ENCODE data around the gene NT5M. TPM values are rescaled to one million over a fixed set of nuclear protein-coding genes. Genes with fewer than 3 reads are reported as not detected.
A peak's percentile ranks its signal among the peaks of the same experiment; 100 is the strongest.
"Not testable (repeated sequence)": the region's sequence is repeated elsewhere in the genome, so short reads cannot be mapped to it uniquely, and the experiment has no call there.

Gene NT5M
- total RNA-seq, 4 donors from 2014 or later, result 1.1 to 6.0 (median 2.8) TPM

DNA sequence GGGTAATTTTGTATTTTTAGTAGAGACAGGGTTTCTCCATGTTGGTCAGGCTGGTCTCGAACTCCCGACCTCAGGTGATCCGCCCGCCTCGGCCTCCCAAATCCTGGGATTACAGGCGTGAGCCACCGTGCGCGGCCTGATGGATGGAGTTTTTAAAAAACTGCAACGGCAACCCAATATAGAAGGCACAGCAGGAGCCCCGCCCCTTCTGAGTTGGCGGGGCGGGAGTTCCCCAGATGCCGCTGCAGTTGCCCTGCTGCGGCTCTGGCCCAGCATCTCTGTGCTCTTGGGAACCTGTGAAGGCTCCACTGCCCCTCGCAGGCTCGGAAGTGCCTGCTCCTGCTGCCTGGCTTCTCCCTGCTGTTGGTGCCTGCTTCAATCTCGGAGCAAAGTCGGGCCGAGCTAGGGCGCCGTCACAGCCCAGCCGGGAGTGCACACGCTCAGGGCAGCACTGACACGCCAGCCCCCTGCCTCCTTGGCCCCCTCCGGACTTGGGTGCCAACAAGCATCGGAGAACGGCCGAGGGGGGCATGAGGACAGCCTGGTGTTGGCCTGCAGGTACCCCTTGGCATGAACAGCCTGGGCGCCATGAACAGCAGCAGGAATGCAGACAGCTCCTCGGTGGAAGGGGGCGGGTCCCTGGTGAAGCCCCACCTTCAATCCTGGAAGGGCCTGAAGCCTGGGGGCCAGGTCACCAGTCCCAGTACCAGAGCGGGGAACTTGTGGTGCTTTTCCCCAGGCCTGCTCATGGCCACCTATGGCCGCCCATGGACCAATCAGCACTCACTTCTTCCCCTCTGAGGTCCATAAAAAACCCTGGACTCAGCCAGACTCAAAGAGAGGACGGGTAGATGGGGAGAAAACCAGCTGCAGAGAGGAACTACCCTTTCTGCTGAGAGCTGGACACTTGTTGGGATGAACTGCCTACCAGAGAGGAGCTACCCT lies 2.3 kb upstream of the NT5M start:
- H3K27ac ChIP-seq, result no peak overlapping the region
- no peaks in the 10 kb centered on the region for H3K27me3 ChIP-seq
- H3K4me1 ChIP-seq, result peaks cover 0 to 14% of the 10 kb centered on the region in 2 donors
- H3K36me3 ChIP-seq, result no peaks in the 10 kb centered on the region
- DNase-seq, result peak; percentile 53 to 54
- TF ChIP-seq, protein P1, sequence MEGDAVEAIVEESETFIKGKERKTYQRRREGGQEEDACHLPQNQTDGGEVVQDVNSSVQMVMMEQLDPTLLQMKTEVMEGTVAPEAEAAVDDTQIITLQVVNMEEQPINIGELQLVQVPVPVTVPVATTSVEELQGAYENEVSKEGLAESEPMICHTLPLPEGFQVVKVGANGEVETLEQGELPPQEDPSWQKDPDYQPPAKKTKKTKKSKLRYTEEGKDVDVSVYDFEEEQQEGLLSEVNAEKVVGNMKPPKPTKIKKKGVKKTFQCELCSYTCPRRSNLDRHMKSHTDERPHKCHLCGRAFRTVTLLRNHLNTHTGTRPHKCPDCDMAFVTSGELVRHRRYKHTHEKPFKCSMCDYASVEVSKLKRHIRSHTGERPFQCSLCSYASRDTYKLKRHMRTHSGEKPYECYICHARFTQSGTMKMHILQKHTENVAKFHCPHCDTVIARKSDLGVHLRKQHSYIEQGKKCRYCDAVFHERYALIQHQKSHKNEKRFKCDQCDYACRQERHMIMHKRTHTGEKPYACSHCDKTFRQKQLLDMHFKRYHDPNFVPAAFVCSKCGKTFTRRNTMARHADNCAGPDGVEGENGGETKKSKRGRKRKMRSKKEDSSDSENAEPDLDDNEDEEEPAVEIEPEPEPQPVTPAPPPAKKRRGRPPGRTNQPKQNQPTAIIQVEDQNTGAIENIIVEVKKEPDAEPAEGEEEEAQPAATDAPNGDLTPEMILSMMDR (IDR thresholded peaks at IDR 0.05), result no peak
- no peak for TF ChIP-seq POLR2A (IDR thresholded peaks at IDR 0.05)
- no peaks in the 10 kb centered on the region for H3K9me3 ChIP-seq
- H3K4me3 ChIP-seq (replicated peaks in 1 of 3), result peak overlapping the region in 1 of 3 donors; percentile 27
- intact Hi-C loops (cut with DNase I), result no loop called here
- 9 to 24% methylated on average over 14 to 18 of the region's 35 CpGs for WGBS, 2 donors

DNA sequence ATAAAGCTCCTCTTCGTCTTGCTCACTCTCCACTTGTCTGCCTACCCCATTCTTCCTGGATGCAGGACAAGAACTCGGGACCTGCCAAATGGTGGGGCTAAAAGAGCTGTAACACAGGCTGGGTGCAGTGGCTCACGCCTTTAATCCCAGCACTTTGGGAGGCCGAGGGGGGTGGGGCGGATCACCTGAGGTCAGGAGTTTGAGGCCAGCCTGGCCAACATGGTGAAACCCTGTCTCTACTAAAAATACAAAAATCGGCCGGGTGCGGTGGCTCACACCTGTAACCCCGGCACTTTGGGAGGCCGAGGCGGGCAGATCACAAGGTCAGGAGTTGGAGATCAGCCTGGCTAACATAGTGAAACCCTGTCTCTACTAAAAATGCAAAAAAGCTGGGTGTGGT lies 1.5 kb upstream of the NT5M start:
- intact Hi-C loops (cut with DNase I); DNase-seq; H3K9me3 ChIP-seq; H3K36me3 ChIP-seq; H3K4me3 ChIP-seq (replicated peaks in 1 of 3); H3K27ac ChIP-seq; H3K27me3 ChIP-seq: not testable (repeated sequence)
- 93 to 96% methylated on average over 11 of the region's 11 CpGs for WGBS, 2 donors
- peaks cover 0 to 14% of the 10 kb centered on the region in 2 donors for H3K4me1 ChIP-seq

DNA sequence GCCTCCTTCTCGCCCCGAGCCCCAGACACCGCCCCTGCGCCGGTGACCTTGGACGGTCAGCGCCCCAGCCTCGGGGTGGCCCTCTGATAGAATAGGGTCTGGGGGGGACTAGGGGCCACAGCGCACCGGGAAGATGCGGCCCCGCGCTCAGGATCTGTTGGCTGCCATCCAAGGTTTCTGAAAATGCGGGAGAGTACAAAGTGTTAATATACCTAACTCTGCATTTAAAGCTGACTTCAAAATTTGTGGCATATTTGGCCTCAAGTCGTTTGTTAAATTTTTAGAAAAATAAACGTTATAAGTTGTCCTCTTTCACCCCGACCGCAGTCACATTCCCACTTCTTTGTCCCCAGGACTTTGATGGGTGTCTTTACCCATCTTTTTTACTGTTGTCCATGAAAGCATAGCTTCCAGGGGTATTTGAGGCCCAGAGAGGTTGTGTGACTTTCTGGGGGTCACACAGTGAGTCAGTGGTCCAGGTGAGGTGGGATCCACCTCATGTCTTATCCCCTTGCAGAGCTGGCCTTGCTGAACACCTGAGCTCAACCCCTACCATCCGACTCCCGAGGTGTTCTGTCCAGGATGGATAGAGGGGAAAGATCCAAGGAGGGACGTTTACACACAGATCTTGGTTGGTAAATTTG lies 796 bp downstream of the NT5M start:
- H3K27ac ChIP-seq, result no peak overlapping the region
- H3K27me3 ChIP-seq, result no peaks in the 10 kb centered on the region
- intact Hi-C loops (cut with DNase I), result no loop called here
- no peak for DNase-seq
- peak overlapping the region in 2 of 3 donors; percentile 17 to 39 for H3K4me3 ChIP-seq (replicated peaks in 1 of 3)
- no peaks in the 10 kb centered on the region for H3K9me3 ChIP-seq
- 33 to 34% methylated on average over 12 to 13 of the region's 21 CpGs for WGBS, 2 donors
- TF ChIP-seq, protein P1 (IDR thresholded peaks at IDR 0.05), result no peak
- no peak for TF ChIP-seq POLR2A (IDR thresholded peaks at IDR 0.05)
- peaks cover 0 to 14% of the 10 kb centered on the region in 2 donors for H3K4me1 ChIP-seq
- no peaks in the 10 kb centered on the region for H3K36me3 ChIP-seq

DNA sequence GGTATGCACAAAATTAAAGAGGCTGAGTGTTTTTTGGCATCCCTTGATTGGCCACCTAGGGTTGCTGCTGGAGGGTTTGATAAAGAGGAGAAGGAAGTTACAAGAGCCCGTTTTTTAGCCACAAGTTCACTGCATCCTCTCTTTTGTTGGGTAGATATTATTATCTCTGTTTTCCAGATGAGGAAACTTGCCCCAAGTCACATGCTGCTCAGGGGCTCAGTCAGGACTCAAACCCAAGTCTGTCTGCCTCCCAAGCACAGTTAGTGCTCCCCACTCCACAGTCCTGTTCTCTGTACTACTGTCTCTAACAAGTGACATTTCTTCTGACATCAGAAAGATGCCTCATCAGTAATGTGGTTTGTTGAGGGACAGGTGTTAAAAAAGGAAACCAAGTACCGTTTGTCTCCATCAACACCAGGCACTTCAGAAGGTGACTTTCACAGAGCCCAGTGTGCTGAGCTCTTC lies 1.4 kb downstream of the NT5M start:
- no peak for TF ChIP-seq POLR2A (IDR thresholded peaks at IDR 0.05)
- TF ChIP-seq, protein P1 (IDR thresholded peaks at IDR 0.05), result no peak
- no peak for DNase-seq
- Histone ChIP-seq H3K9me3 (no peaks in the 10 kb centered on the region), H3K27ac (no peak overlapping the region), H3K4me1 (peaks cover 0 to 14% of the 10 kb centered on the region in 2 donors), H3K4me3 (replicated peaks in 1 of 3) (no peak overlapping the region), H3K27me3 (no peaks in the 10 kb centered on the region), H3K36me3 (no peaks in the 10 kb centered on the region)
- intact Hi-C loops (cut with DNase I), result no loop called here
- WGBS, 2 donors, result 69 to 75% methylated on average over 2 of the region's 2 CpGs

DNA sequence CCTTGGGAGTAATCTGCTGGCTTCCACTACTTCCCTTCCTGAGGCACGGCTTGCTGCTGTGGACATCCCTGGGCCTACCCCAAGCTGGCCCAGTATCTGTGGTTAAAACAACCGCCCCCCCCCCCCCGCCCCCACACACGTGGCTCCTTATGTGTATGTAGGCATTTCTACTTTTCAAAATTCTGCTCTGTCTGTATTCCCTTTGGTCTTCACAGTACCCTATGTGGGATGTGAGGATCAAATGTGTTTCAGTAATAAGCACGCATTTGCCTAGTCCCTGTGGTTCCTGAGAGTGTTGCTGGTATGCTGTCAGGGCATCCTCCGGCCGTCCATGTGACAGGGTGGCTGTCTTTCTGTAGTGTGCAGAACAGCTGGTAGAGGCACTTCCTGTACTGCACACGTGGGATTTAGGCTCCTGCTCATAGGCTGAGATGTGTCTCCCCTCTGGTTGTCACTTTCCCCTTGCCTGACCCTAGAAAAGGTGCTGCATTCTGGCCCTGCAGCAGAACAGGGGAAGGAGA lies 2.2 kb downstream of the NT5M start:
- intact Hi-C loops (cut with DNase I), result no loop called here

More for the DNA sequence above, 2.2 kb downstream of the NT5M start:
- no peak for DNase-seq
- no peaks in the 10 kb centered on the region for H3K36me3 ChIP-seq
- no peak for TF ChIP-seq POLR2A (IDR thresholded peaks at IDR 0.05)
- TF ChIP-seq, protein P1 (IDR thresholded peaks at IDR 0.05), result no peak
- WGBS, 2 donors, result 56 to 69% methylated on average over 6 to 7 of the region's 8 CpGs
- H3K9me3 ChIP-seq, result no peaks in the 10 kb centered on the region
- H3K27me3 ChIP-seq, result no peaks in the 10 kb centered on the region
- no peak overlapping the region for H3K27ac ChIP-seq
- H3K4me3 ChIP-seq (replicated peaks in 1 of 3), result no peak overlapping the region
- H3K4me1 ChIP-seq, result peaks cover 0 to 13% of the 10 kb centered on the region in 2 donors
